SK-N-DZ (cell line): ENCODE measurements around the gene SYNJ1.
"Not testable (repeated sequence)": the region's sequence is repeated elsewhere in the genome, so short reads cannot be mapped to it uniquely, and the experiment has no call there.

Experiments used
- DNase-seq: peaks from one replicate; pipeline ENCODE4 v3.0.0-alpha.2; 2015; ENCODE audit warnings: low spot score

Gene SYNJ1

GRCh38 chr21:32698286-32698685 lies 29.5 kb downstream of the SYNJ1 start:
- no peak for DNase-seq

- not testable (repeated sequence) for DNase-seq
These were observed 32.3 kb downstream of the SYNJ1 start for GRCh38 chr21:32695482-32695881.

- DNase-seq: no peak
These were observed 34.2 kb downstream of the SYNJ1 start for GRCh38 chr21:32693581-32693980.

GRCh38 chr21:32690085-32690484 lies 37.7 kb downstream of the SYNJ1 start:
- no peak for DNase-seq

GRCh38 chr21:32687643-32688345 lies 40.0 kb downstream of the SYNJ1 start:
- no peak for DNase-seq

GRCh38 chr21:32682696-32683474 lies 44.9 kb downstream of the SYNJ1 start:
- DNase-seq: no peak

GRCh38 chr21:32674731-32675130 lies 53.1 kb downstream of the SYNJ1 start:
- no peak for DNase-seq

- no peak for DNase-seq
These were observed 53.8 kb downstream of the SYNJ1 start for GRCh38 chr21:32674038-32674437.

- DNase-seq: no peak
These were observed 61.6 kb downstream of the SYNJ1 start for GRCh38 chr21:32666258-32666657.

- DNase-seq: not testable (repeated sequence)
These were observed 63.7 kb downstream of the SYNJ1 start for GRCh38 chr21:32664095-32664494.

- DNase-seq: not testable (repeated sequence)
These were observed 65.8 kb downstream of the SYNJ1 start for GRCh38 chr21:32661981-32662380.

GRCh38 chr21:32661026-32661782 lies 66.6 kb downstream of the SYNJ1 start:
- DNase-seq: not testable (repeated sequence)

GRCh38 chr21:32658524-32658923 lies 69.3 kb downstream of the SYNJ1 start:
- no peak for DNase-seq

GRCh38 chr21:32653326-32653901 lies 74.4 kb downstream of the SYNJ1 start:
- peak; percentile 2 for DNase-seq

GRCh38 chr21:32648165-32648564 lies 79.6 kb downstream of the SYNJ1 start:
- no peak for DNase-seq

- DNase-seq: no peak
These were observed 82.3 kb downstream of the SYNJ1 start for GRCh38 chr21:32645261-32646182.

- DNase-seq: no peak
These were observed 85.8 kb downstream of the SYNJ1 start for GRCh38 chr21:32641710-32642698.

- DNase-seq: no peak
These were observed 101.1 kb downstream of the SYNJ1 start for GRCh38 chr21:32626621-32627196.

- DNase-seq: not testable (repeated sequence)
These were observed 109.6 kb downstream of the SYNJ1 start for GRCh38 chr21:32618218-32618617.
